Left lung (tissue), 14 donors: ENCODE results near the gene MAP3K21. TPM values are rescaled to one million over a fixed set of nuclear protein-coding genes. Genes with fewer than 3 reads are reported as not detected.

Experiments
- ATAC-seq: fragments of 200-7000 bp; cut with Tn5 transposase; one replicate; pipeline ENCODE4 v1.9.1; 2020; ENCODE audit warnings: moderate library complexity
- DNase-seq, 4 donors: peaks; one replicate each; pipeline ENCODE4 v3.0.0-alpha.2; 2013 to 2020
- H3K27ac ChIP-seq, 2 donors: fragments of 200-600 bp; sonication (generic) in 1 of 2; one replicate each; pipeline versions ENCODE4 v1.5.0 to v1.8.0; 2020 to 2021
- H3K27me3 ChIP-seq, 2 donors: fragments of 200-600 bp; sonication (generic) in 1 of 2; one replicate each; pipeline versions ENCODE4 v1.5.0 to v1.8.0; 2020 to 2021
- H3K36me3 ChIP-seq, 2 donors: fragments of 200-600 bp; sonication (generic) in 1 of 2; one replicate each; pipeline versions ENCODE4 v1.5.0 to v1.8.0; 2020 to 2021
- H3K4me1 ChIP-seq, 2 donors: fragments of 200-600 bp; one replicate each; pipeline ENCODE4 v1.8.0; 2021
- H3K4me3 ChIP-seq, 2 donors: fragments of 200-600 bp; sonication (generic) in 1 of 2; one replicate each; pipeline versions ENCODE4 v1.5.0 to v1.8.0; 2020 to 2021; ENCODE audit warnings: mild to moderate bottlenecking in 1 of 2
- H3K9me3 ChIP-seq, 2 donors: fragments of 200-600 bp; sonication (generic) in 1 of 2; one replicate each; pipeline versions ENCODE4 v1.5.0 to v1.8.0; 2020 to 2021
- CTCF ChIP-seq, 2 donors: fragments of 200-600 bp; sonication (generic) in 1 of 2; IDR thresholded peaks; one replicate each; pipeline versions ENCODE4 v1.5.0 to v1.8.0; 2021; ENCODE audit warnings: antibody characterized with exemption in 2 of 2
- intact Hi-C, 2 donors: fragments of 100-400 bp; cut with DNase I; formaldehyde crosslinking; loops; one replicate each; pipeline versions ENCODE4 v1.11.2 to v1.14.2; 2022
- long read RNA-seq, 12 donors: library from polyadenylated mRNA in 2 of 12; unstranded in 2 of 12; transcript quantifications; one replicate each; pipeline ENCODE4 v2.0.0 and lab custom pipeline, GENCODE V29; 2019 to 2026
- polyA plus RNA-seq, 6 donors: library from polyadenylated mRNA; unstranded; fragments of 120-200 nt; gene quantifications; one replicate each; pipeline ENCODE4 v1.2.1, GENCODE V29; 2013; ENCODE audit not compliant: insufficient read length in 6 of 6
- total RNA-seq, 2 donors: library from RNA; stranded (reverse); fragmentation: NEBNext Ultra II Directional; extraction: Animal tissue kit (Norgen Biotek cat#: 25700); gene quantifications; one replicate each; pipeline ENCODE4 v1.2.1, GENCODE V29; 2021
- donor health status: DM: no; HTN: yes; CAD: no.
- donor health status: DM: no; HTN: no; CAD: no.

MAP3K21 gene
- total RNA-seq (1 to 10 TPM; 6.0 to 8.9 TPM), polyA plus RNA-seq (10 to 100 TPM; 18.6 to 30.4 (median 26.8) TPM)
- long read RNA-seq, donor 1, full-length matches to known transcripts, result 2 of 11 reads
- long read RNA-seq, donor 1, partial matches to known transcripts, result 9 of 11 reads
- long read RNA-seq, donor 1, other reads (novel, unspliced or antisense), result 0 of 11 reads
- long read RNA-seq, donor 2, partial matches to known transcripts, result 6 of 6 reads
- long read RNA-seq, donor 2, other reads (novel, unspliced or antisense), result 0 of 6 reads
- long read RNA-seq, donor 3, full-length matches to known transcripts, result 1 of 1 reads
- long read RNA-seq, donor 3, partial matches to known transcripts, result 0 of 1 reads
- long read RNA-seq, donor 3, other reads (novel, unspliced or antisense), result 0 of 1 reads
- long read RNA-seq, donor 4, partial matches to known transcripts, result 2 of 3 reads
- long read RNA-seq, donor 4, other reads (novel, unspliced or antisense), result 0 of 3 reads
- long read RNA-seq, donor 5, full-length matches to known transcripts, result 3 of 3 reads
- long read RNA-seq, donor 5, partial matches to known transcripts, result 0 of 3 reads
- long read RNA-seq, donor 5, other reads (novel, unspliced or antisense), result 0 of 3 reads
- long read RNA-seq, donor 6, full-length matches to known transcripts, result 2 of 2 reads
- long read RNA-seq, donor 6, partial matches to known transcripts, result 0 of 2 reads
- long read RNA-seq, donor 6, other reads (novel, unspliced or antisense), result 0 of 2 reads
- long read RNA-seq, donor 7, full-length matches to known transcripts, result 1 of 1 reads
- long read RNA-seq, donor 7, partial matches to known transcripts, result 0 of 1 reads
- long read RNA-seq, donor 7, other reads (novel, unspliced or antisense), result 0 of 1 reads
- long read RNA-seq, donor 8, result 0 reads
- long read RNA-seq, donor 9, result 0 reads
- long read RNA-seq, donor 10, partial matches to known transcripts, result 1 of 2 reads
- long read RNA-seq, donor 10, other reads (novel, unspliced or antisense), result 1 of 2 reads
- long read RNA-seq, donor 11, result 0 reads
- long read RNA-seq, donor 12, full-length matches to known transcripts, result 1 of 7 reads
- long read RNA-seq, donor 12, partial matches to known transcripts, result 6 of 7 reads
- long read RNA-seq, donor 12, other reads (novel, unspliced or antisense), result 0 of 7 reads

DNA sequence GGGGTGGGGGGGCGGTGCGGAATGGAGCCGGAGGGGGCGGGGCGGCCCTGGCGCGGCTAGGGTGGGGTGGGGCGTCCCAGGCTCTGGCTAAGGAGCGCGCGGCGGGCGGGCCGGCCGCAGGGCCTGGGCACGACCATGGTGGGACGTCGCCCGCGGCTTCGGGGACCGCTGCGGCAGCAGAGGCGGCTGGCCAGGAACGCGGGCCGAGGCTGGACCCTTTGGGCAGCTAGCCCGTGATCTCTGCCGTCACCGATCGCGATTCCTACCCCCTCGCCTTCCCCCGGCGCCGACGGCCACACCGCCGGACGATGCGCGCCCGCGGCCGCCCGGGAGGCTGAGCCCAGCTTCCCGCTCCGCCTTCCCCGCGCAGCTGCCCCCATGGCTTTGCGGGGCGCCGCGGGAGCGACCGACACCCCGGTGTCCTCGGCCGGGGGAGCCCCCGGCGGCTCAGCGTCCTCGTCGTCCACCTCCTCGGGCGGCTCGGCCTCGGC lies at the start of gene MAP3K21:
TSS of gene MAP3K21 (plus strand) at position 74 of the 491 bp plus-strand sequence. CDS start at position 379, 305 bp downstream.
- peaks cover 10 to 30% of the 10 kb centered on the region in 2 donors for H3K27me3 ChIP-seq
- H3K36me3 ChIP-seq, result no peaks in the 10 kb centered on the region
- intact Hi-C loops, result no loop called here
- DNase-seq (peak in 1 of 4 donors; percentile 27), ATAC-seq (peak; percentile 79)
- H3K4me1 ChIP-seq, result peaks cover 0 to 19% of the 10 kb centered on the region in 2 donors
- no peak for TF ChIP-seq CTCF (IDR thresholded peaks at IDR 0.05)
- H3K9me3 ChIP-seq, result no peaks in the 10 kb centered on the region
- peak within 1 kb of the TSS; percentile 54 to 72 for H3K4me3 ChIP-seq
- peak within 1 kb of the TSS; percentile 41 to 66 for H3K27ac ChIP-seq

GRCh38 chr1:233278631-233279030 lies 48.9 kb upstream of the MAP3K21 start:
- Histone ChIP-seq H3K36me3 (no peaks in the 10 kb centered on the region), H3K4me3 (no peak overlapping the region), H3K27me3 (no peaks in the 10 kb centered on the region), H3K9me3 (no peaks in the 10 kb centered on the region), H3K27ac (no peak overlapping the region), H3K4me1 (no peaks in the 10 kb centered on the region)
- intact Hi-C loops, result no loop called here
- ATAC-seq (no peak), DNase-seq (no peak)
- TF ChIP-seq CTCF (IDR thresholded peaks at IDR 0.05), result no peak

DNA sequence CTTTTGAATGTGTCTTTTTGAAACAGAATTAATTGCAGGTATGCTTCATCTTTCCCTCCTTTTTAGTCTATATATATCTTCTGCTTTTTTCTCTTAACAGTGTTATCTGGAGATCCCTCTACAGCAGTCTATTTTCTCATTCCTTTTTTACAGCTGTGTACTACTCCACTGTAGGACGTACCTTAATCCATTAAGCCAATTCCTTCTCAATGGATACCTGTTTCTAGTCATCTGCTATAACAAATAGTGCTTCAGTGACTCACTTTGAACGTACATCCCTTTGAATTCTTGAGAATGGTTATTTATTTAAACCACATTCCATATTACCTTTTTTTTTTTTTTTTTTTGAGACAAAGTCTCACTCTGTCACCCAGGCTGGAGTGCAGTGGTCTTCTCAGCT lies 47.6 kb upstream of the MAP3K21 start:
- Histone ChIP-seq H3K4me3 (no peak overlapping the region), H3K4me1 (no peaks in the 10 kb centered on the region), H3K27me3 (no peaks in the 10 kb centered on the region), H3K9me3 (no peaks in the 10 kb centered on the region), H3K27ac (no peak overlapping the region), H3K36me3 (no peaks in the 10 kb centered on the region)
- DNase-seq, result no peak
- ATAC-seq, result no peak
- intact Hi-C loops, result no loop called here
- no peak for TF ChIP-seq CTCF (IDR thresholded peaks at IDR 0.05)

- no peaks in the 10 kb centered on the region for H3K4me1 ChIP-seq
- intact Hi-C loops, result no loop called here
- TF ChIP-seq CTCF (IDR thresholded peaks at IDR 0.05), result no peak
- DNase-seq (no peak), ATAC-seq (peak; percentile 44)
- no peaks in the 10 kb centered on the region for H3K9me3 ChIP-seq
- H3K4me3 ChIP-seq, result no peak overlapping the region
- no peak overlapping the region for H3K27ac ChIP-seq
- H3K36me3 ChIP-seq, result no peaks in the 10 kb centered on the region
- no peaks in the 10 kb centered on the region for H3K27me3 ChIP-seq
These were observed 45.6 kb upstream of the MAP3K21 start for GRCh38 chr1:233281711-233282581.
